HL-60 (cell line): ENCODE measurements around the gene MFSD6.
"Not testable (repeated sequence)": the region's sequence is repeated elsewhere in the genome, so short reads cannot be mapped to it uniquely, and the experiment has no call there.

ENCODE experiments used
- GABPA ChIP-seq: IDR thresholded peaks from 2 replicates; pipeline ENCODE4 v1.6.1; 2012; ENCODE audit warnings: low read depth
- POLR2AphosphoS5 ChIP-seq: IDR thresholded peaks from 2 replicates; pipeline ENCODE4 v1.6.1; 2012; ENCODE audit warnings: low read depth
- SPI1 ChIP-seq: IDR thresholded peaks from 2 replicates; pipeline ENCODE4 v1.6.1; 2012; ENCODE audit warnings: low read depth, mild to moderate bottlenecking, borderline replicate concordance
- TF ChIP-seq, protein P1 (sequence below): IDR thresholded peaks from one replicate; pipeline ENCODE4 v1.5.1; 2011; ENCODE audit warnings: low read length, control low read depth, inconsistent platforms; ENCODE audit not compliant: insufficient read depth

DNA sequence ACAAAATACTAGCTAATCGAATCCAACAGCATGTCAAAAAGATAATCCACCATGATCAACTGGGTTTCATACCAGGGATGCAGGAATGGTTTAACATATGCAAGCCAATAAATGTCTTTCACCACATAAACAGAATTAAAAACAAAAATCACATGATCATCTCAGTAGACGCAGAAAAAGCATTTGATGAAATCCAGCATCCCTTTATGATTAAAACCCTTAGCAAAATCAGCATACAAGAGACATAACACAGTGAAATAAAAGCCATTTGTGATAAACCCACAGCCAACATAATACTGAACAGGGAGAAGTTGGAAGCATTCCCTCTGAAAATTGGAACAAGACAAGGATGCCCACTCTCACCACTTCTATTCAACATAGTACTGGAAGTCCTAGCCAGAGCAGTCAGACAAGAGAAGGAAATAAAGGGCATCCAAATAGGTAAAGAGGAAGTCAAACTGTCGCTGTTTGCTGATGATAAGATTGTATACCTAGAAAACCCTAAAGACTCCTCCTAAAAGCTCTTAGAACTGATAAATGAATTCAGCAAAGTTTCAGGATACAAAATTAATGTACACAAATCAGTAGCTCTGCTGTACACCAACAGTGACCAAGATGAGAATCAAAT, 86.6 kb downstream of the MFSD6 start:
- TF ChIP-seq, protein P1, sequence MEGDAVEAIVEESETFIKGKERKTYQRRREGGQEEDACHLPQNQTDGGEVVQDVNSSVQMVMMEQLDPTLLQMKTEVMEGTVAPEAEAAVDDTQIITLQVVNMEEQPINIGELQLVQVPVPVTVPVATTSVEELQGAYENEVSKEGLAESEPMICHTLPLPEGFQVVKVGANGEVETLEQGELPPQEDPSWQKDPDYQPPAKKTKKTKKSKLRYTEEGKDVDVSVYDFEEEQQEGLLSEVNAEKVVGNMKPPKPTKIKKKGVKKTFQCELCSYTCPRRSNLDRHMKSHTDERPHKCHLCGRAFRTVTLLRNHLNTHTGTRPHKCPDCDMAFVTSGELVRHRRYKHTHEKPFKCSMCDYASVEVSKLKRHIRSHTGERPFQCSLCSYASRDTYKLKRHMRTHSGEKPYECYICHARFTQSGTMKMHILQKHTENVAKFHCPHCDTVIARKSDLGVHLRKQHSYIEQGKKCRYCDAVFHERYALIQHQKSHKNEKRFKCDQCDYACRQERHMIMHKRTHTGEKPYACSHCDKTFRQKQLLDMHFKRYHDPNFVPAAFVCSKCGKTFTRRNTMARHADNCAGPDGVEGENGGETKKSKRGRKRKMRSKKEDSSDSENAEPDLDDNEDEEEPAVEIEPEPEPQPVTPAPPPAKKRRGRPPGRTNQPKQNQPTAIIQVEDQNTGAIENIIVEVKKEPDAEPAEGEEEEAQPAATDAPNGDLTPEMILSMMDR = not testable (repeated sequence)
- not testable (repeated sequence) for TF ChIP-seq POLR2AphosphoS5, SPI1, GABPA
